Heart right ventricle (tissue), 16 donors: ENCODE results near the gene GPM6B. TPM values are rescaled to one million over a fixed set of nuclear protein-coding genes. Genes with fewer than 3 reads are reported as not detected.

Source experiments
- ATAC-seq, 8 donors: fragments of 200-7000 bp; cut with Tn5 transposase; one replicate each; pipeline ENCODE4 v1.9.1; 2020; ENCODE audit warnings: mild to moderate bottlenecking in 8 of 8, moderate library complexity in 8 of 8, moderate number of reproducible peaks in 1 of 8
- DNase-seq, 2 donors: peaks; one replicate each; pipeline ENCODE4 v3.0.0-alpha.2; 2020
- H3K27ac ChIP-seq, 10 donors: fragments of 200-600 bp; sonication (generic) in 2 of 10; one replicate each; pipeline versions ENCODE4 v1.5.0 to v1.8.0; 2020 to 2022; ENCODE audit warnings: mild to moderate bottlenecking in 3 of 10
- H3K27me3 ChIP-seq, 7 donors: fragments of 200-600 bp; one replicate each; pipeline ENCODE4 v1.8.0; 2021 to 2022; ENCODE audit warnings: mild to moderate bottlenecking in 2 of 7
- H3K36me3 ChIP-seq, 9 donors: fragments of 200-600 bp; sonication (generic) in 1 of 9; one replicate each; pipeline versions ENCODE4 v1.5.0 to v1.8.0; 2020 to 2022; ENCODE audit warnings: mild to moderate bottlenecking in 2 of 9
- H3K4me1 ChIP-seq, 9 donors: fragments of 200-600 bp; sonication (generic) in 1 of 9; one replicate each; pipeline versions ENCODE4 v1.5.0 to v1.8.0; 2020 to 2022; ENCODE audit warnings: mild to moderate bottlenecking in 4 of 9
- H3K4me3 ChIP-seq, 10 donors: fragments of 200-600 bp; sonication (generic) in 2 of 10; one replicate each; pipeline versions ENCODE4 v1.5.0 to v1.8.0; 2020 to 2022; ENCODE audit warnings: mild to moderate bottlenecking in 7 of 10, moderate library complexity in 2 of 10
- H3K9me3 ChIP-seq, 11 donors: fragments of 200-600 bp in 10 of 11; sonication (generic) in 2 of 11; one replicate each; pipeline versions ENCODE4 v1.5.0 to v1.8.0; 2013 to 2022; ENCODE audit warnings: mild to moderate bottlenecking in 2 of 11, control low read depth in 1 of 11, moderate library complexity in 1 of 11
- CTCF ChIP-seq, 9 donors: fragments of 200-600 bp; sonication (generic) in 2 of 9; IDR thresholded peaks; one replicate each; pipeline versions ENCODE4 v1.5.0 to v1.8.0; 2021 to 2022; ENCODE audit warnings: antibody characterized with exemption in 9 of 9, mild to moderate bottlenecking in 5 of 9, moderate library complexity in 1 of 9
- WGBS, 2 donors: extraction: QIAGEN DNeasy Blood & Tissue Kit; methylation state at CpG; one replicate each; pipeline ENCODE4 v1.1.7; 2013; ENCODE audit warnings: inconsistent platforms in 1 of 2; 5-methylcytosine and 5-hydroxymethylcytosine counted together
- intact Hi-C, 10 donors: fragments of 100-400 bp; cut with DNase I; formaldehyde crosslinking; loops; one replicate each; pipeline versions ENCODE4 v1.11.1 to v1.14.2; 2022
- polyA plus RNA-seq, 2 donors: library from polyadenylated mRNA; stranded (reverse); fragments of 200-250 nt; gene quantifications; one replicate each; pipeline ENCODE4 v1.2.3, GENCODE V29; 2013
- total RNA-seq, 10 donors: library from RNA; stranded (reverse); fragmentation: NEBNext Ultra II Directional in 3 of 10; extraction: Animal tissue kit (Norgen Biotek cat#: 25700) in 3 of 10; gene quantifications; one replicate each; pipeline versions ENCODE4 v1.2.1 to v1.2.4, GENCODE V29; 2021 to 2023
- donor health status: Arrhythmogenic right ventricular cardiomyopathy.
- donor health status: ischemic (EF 13 %, LVEDD 7.1; RV severe dilation, severe dysfunction).
- donor health status: healthy with polysubstance abuse.
- donor health status: DM: no; HTN: yes; CAD: no.
- donor health status: DM: no; HTN: no; CAD: no.
- donor health status: ischemic (EF 25% LVEDD 6.9; RV normal size, moderate dysfunction).
- donor health status: ischemic (EF 25% LVEDD 5.7; RV mildly dilated, moderate dysfunction).
- donor health status: healthy.
- donor health status: DM: yes; HTN: yes; CAD: no.
- donor health status: Ischemic cardiomyopathy.
- donor health status: ischemic (EF 35%, LVEDD 5.7; RV mildly dilated, moderate dysfunction).
- donor health status: nonischemic (EF 11% LVEDD 7.7; RV severe dilation, severe dysfunction).
- donor health status: DM: yes; HTN: yes; CAD: no.
- donor health status: PGD.
- donor health status: ischemic (EF 29% LVEDD 5.4; RV normal size, mild dysfunction).
- donor health status: nonischemic (EF 23%, LVEDD 6.1; RV moderate dilation, normal function).

Gene GPM6B
- total and polyA plus RNA-seq, 12 donors, result 0.94 to 7.8 (median 2.8) TPM

DNA sequence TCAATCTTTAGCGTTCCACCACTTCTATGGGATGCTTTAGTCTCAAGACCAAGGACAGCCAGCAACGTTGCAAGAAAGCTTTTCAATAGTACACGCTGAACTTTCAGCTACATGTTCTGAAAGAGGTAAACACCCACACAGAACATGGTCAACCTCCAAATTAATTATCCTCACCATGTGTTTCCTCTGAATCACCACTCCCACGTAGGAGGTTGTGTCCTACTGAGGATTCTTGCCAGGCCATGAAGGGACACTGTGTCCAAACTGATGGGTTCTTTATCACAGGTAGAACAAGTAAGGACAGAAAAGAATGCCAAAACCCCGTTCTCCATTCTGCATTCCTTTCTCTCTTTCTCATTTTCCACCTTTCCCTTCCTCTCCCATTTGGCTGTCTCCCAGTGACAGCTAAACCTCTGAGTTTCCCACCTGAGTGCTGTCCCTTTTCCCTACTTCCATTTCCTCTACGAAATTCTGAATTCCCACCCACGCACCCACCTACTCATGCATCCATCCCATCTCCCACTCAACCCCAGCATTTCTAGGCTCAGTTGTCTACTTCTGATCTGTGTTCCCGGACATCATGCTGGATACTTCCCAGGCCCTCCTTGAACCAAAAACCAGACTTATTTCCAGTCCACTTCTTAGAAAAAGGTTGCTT, 29.0 kb upstream of the GPM6B start:
- intact Hi-C loops, result no loop called here
- WGBS, 2 donors, result 73 to 79% methylated on average over 8 of the region's 8 CpGs
- H3K36me3 ChIP-seq, result no peaks in the 10 kb centered on the region
- no peaks in the 10 kb centered on the region for H3K4me1 ChIP-seq
- DNase-seq (no peak), ATAC-seq (peak in 1 of 8 donors; percentile 27)
- H3K9me3 ChIP-seq, result no peaks in the 10 kb centered on the region
- no peak overlapping the region for H3K27ac ChIP-seq
- TF ChIP-seq CTCF (IDR thresholded peaks at IDR 0.05), result no peak
- H3K4me3 ChIP-seq, result no peak overlapping the region
- H3K27me3 ChIP-seq, result peaks cover 0 to 21% (median 0%) of the 10 kb centered on the region in 7 donors

DNA sequence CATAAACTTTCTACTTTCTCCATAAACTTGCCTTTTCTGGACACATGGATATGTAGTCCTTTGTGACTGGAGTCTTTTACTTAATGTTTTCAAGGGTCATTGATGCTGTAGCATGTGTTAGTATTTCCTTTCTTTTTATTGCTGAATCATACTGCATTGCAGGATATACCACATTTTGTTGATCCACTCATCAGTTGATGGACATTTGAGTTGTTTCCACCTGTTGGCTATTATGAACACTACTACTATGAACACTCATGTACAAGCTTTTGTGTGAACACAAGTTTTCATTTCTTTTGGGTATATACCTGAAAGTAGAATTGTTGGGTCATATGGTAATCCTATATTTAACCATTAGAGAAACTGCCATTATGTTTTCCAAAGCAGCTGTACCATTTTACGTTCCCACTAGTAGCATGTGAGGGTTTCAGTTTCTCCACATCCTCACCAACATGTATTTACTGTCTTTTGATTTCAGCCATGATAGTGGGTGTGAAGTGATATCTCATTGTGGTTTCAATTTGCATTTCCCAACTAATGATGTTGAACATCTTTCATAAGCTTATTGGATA, 26.3 kb upstream of the GPM6B start:
- DNase-seq, result no peak
- Histone ChIP-seq H3K4me3 (no peak overlapping the region), H3K9me3 (no peaks in the 10 kb centered on the region), H3K36me3 (no peaks in the 10 kb centered on the region), H3K27ac (no peak overlapping the region), H3K4me1 (no peaks in the 10 kb centered on the region), H3K27me3 (peaks cover 0 to 34% (median 0%) of the 10 kb centered on the region in 7 donors)
- no peak for TF ChIP-seq CTCF (IDR thresholded peaks at IDR 0.05)
- intact Hi-C loops, result no loop called here
- WGBS, 2 donors, result 87 to 100% methylated on average over 1 of the region's 1 CpG
- ATAC-seq, result no peak

- no peak overlapping the region for H3K4me3 ChIP-seq
- no peak for TF ChIP-seq CTCF (IDR thresholded peaks at IDR 0.05)
- intact Hi-C loops, result no loop called here
- no peak for DNase-seq
- peaks cover 0 to 36% (median 0%) of the 10 kb centered on the region in 7 donors for H3K27me3 ChIP-seq
- WGBS, 2 donors, result 85 to 90% methylated on average over 7 of the region's 7 CpGs
- H3K4me1 ChIP-seq, result no peaks in the 10 kb centered on the region
- H3K36me3 ChIP-seq, result no peaks in the 10 kb centered on the region
- ATAC-seq, result no peak
- no peaks in the 10 kb centered on the region for H3K9me3 ChIP-seq
- no peak overlapping the region for H3K27ac ChIP-seq
These were observed 23.2 kb upstream of the GPM6B start for GRCh38 chrX:13840121-13840520.

- peaks cover 0 to 39% (median 0%) of the 10 kb centered on the region in 7 donors for H3K27me3 ChIP-seq
- WGBS, 2 donors, result 48% methylated on average over 7 of the region's 7 CpGs
- H3K36me3 ChIP-seq, result no peaks in the 10 kb centered on the region
- H3K27ac ChIP-seq, result no peak overlapping the region
- ATAC-seq, result no peak
- intact Hi-C loops, result no loop called here
- H3K4me1 ChIP-seq, result no peaks in the 10 kb centered on the region
- H3K9me3 ChIP-seq, result no peaks in the 10 kb centered on the region
- TF ChIP-seq CTCF (IDR thresholded peaks at IDR 0.05), result no peak
- H3K4me3 ChIP-seq, result no peak overlapping the region
- DNase-seq, result no peak
These were observed 20.4 kb upstream of the GPM6B start for GRCh38 chrX:13837290-13837745.
